HepG2 (cell line): ENCODE measurements around the gene NEURL4. TPM values are rescaled to one million over a fixed set of nuclear protein-coding genes. Genes with fewer than 3 reads are reported as not detected.

Source experiments
- ATF7-NPFF ChIP-seq: sonication (generic); formaldehyde crosslinking; IDR thresholded peaks from 2 replicates; pipeline ENCODE4 v1.8.1; 2023; ENCODE audit warnings: mild to moderate bottlenecking, low read depth, missing genetic modification reagents, moderate library complexity
- CBX5 ChIP-seq: sonication (generic); formaldehyde crosslinking; IDR thresholded peaks from 2 replicates; pipeline ENCODE4 v1.4.0; 2020; ENCODE audit warnings: missing genetic modification reagents, borderline replicate concordance
- ETV5 ChIP-seq: IDR thresholded peaks from 2 replicates; pipeline ENCODE4 v1.6.1; 2018; ENCODE audit warnings: missing biosample characterization, missing genetic modification reagents, inconsistent platforms, borderline replicate concordance
- GFI1 ChIP-seq: sonication (generic); formaldehyde crosslinking; IDR thresholded peaks from 2 replicates; pipeline ENCODE4 v1.5.0; 2020; ENCODE audit warnings: missing genetic modification reagents, mild to moderate bottlenecking, borderline replicate concordance
- HES4 ChIP-seq: sonication (generic); formaldehyde crosslinking; IDR thresholded peaks from 2 replicates; pipeline ENCODE4 v1.9.0; 2021; ENCODE audit warnings: mild to moderate bottlenecking, missing genetic modification reagents, borderline replicate concordance
- ISL2 ChIP-seq: sonication (generic); formaldehyde crosslinking; IDR thresholded peaks from 2 replicates; pipeline ENCODE4 v1.5.0; 2020; ENCODE audit warnings: missing genetic modification reagents
- KIAA2018 ChIP-seq: sonication (generic); formaldehyde crosslinking; IDR thresholded peaks from 2 replicates; pipeline ENCODE4 v1.5.0; 2020; ENCODE audit warnings: mild to moderate bottlenecking, missing genetic modification reagents, borderline replicate concordance
- SRSF1 ChIP-seq: fragments of 200-400 bp; formaldehyde crosslinking; optimal IDR thresholded peaks from 2 replicates; pipeline ENCODE3; 2017; ENCODE audit warnings: mild to moderate bottlenecking, low read depth, low read length, moderate library complexity
- THRA ChIP-seq: sonication (generic); formaldehyde crosslinking; IDR thresholded peaks from 2 replicates; pipeline ENCODE4 v1.4.0; 2020; ENCODE audit warnings: missing genetic modification reagents, borderline replicate concordance
- TOPORS ChIP-seq: sonication (generic); formaldehyde crosslinking; IDR thresholded peaks from 2 replicates; pipeline ENCODE4 v1.8.0; 2023; ENCODE audit warnings: mild to moderate bottlenecking, missing genetic modification reagents
- ZBTB4 ChIP-seq: sonication (generic); formaldehyde crosslinking; IDR thresholded peaks from 2 replicates; pipeline ENCODE4 v1.4.0; 2020; ENCODE audit warnings: missing genetic modification reagents, mild to moderate bottlenecking, borderline replicate concordance
- ZNF326 ChIP-seq: sonication (generic); formaldehyde crosslinking; IDR thresholded peaks from 2 replicates; pipeline ENCODE4 v1.4.0; 2020; ENCODE audit warnings: missing genetic modification reagents, borderline replicate concordance
- ZNF75D ChIP-seq: sonication (generic); formaldehyde crosslinking; IDR thresholded peaks from 2 replicates; pipeline ENCODE4 v1.8.1; 2023; ENCODE audit warnings: missing genetic modification reagents, mild to moderate bottlenecking, borderline replicate concordance
- ZNF784 ChIP-seq: sonication (generic); formaldehyde crosslinking; IDR thresholded peaks from 2 replicates; pipeline ENCODE4 v1.5.1; 2020; ENCODE audit warnings: missing genetic modification reagents, mild to moderate bottlenecking, borderline replicate concordance
- polyA plus RNA-seq, 8 experiments: library from polyadenylated mRNA; depleted of rRNA in 3 of 8; stranded (reverse) in 7 of 8; unstranded in 1 of 8; fragments of >200 nt; fragmentation: Illumina TruSeq in 4 of 8; extraction: Trizol in 4 of 8; gene quantifications; 2 replicates each; pipeline versions ENCODE4 v1.2.1 to v1.2.3, GENCODE V29; 2011 to 2016; ENCODE audit warnings: low read depth in 4 of 8, missing spikeins in 1 of 8, mixed read lengths in 1 of 8; ENCODE audit not compliant: insufficient read depth in 1 of 8
- total RNA-seq, 5 experiments: library from RNA; depleted of rRNA; stranded (reverse); fragments of >200 nt; fragmentation: Illumina TruSeq; extraction: Trizol; gene quantifications; 2 replicates each; pipeline ENCODE4 v1.2.3, GENCODE V29; 2016; ENCODE audit warnings: low read depth in 1 of 5

NEURL4 gene
- total and polyA plus RNA-seq, 2 of the 13 experiments (the other 11 are each of a cell fraction or from before 2014, with no cell fraction given): 14.8 to 15.7 TPM

DNA sequence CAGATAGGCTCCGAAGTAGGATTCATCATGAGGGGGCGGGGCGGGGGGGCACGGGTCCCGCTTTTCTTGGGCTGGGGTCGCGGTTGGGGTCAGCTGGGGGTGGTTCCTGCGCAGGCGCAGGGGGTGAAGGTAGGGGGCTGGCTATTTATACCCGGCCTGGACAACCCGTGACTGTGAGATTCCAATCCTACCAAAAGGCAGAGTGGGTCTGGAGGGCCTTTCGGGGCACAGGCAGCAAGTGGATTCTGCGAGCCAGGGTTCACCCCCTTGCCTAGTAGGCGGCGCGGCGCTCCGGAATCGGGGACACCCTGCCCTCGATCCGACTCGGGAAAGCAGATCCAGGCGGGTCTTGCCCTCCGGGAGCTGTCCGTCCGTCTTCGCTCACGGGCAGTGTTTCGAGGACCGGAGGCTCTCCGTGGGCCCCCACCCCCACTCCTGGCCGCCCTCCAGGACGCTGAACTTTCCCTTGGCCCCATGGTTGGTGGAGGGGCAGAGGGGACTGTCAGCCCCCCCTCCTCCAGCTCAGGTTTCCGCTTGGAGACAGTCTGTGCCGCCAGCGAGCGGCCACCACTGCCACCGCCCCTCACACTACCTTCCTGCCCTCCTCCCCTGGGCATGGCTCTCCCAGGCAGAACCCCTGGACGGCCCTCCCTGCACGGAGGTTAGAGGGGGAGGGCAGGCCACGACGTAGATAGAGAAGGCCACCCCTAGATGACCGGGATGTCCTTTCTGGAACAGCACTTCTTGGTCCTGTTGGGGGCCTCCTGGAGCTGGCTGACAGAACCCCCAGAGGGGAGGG lies 47.0 kb downstream of the NEURL4 start (continued):
- no peak for TF ChIP-seq ZBTB4 (CRISPR knock-in tag)
- TF ChIP-seq CBX5 (CRISPR knock-in tag): no peak
- no peak for TF ChIP-seq SRSF1
- no peak for TF ChIP-seq ZNF75D (CRISPR knock-in tag)
- no peak for TF ChIP-seq THRA (CRISPR knock-in tag)
- TF ChIP-seq ATF7-NPFF: no peak
- TF ChIP-seq ISL2 (CRISPR knock-in tag): no peak
- TF ChIP-seq GFI1 (CRISPR knock-in tag): no peak
- no peak for TF ChIP-seq KIAA2018 (CRISPR knock-in tag)
- TF ChIP-seq ZNF784: no peak
- TF ChIP-seq ETV5 (CRISPR knock-in tag): peak; percentile 47; the same call in 1 of the 2 replicates
- no peak for TF ChIP-seq TOPORS (CRISPR knock-in tag)
- TF ChIP-seq HES4 (CRISPR knock-in tag): no peak
- TF ChIP-seq ZNF326 (CRISPR knock-in tag): no peak
